Measurements from ENCODE around the gene KRT26.

The KRT26 gene

GRCh38 chr17:40795019-40795667 is 23.1 kb upstream of the KRT26 start:
- H3K27ac ChIP-seq = no peak overlapping the region
- TF ChIP-seq ZFX (IDR thresholded peaks at IDR 0.05; ENCODE audit: borderline replicate concordance) = no peak
- TF ChIP-seq CTCF (IDR thresholded peaks at IDR 0.05) = no peak

GRCh38 chr17:40794466-40794865 is 22.5 kb upstream of the KRT26 start:
- no peak overlapping the region for H3K27ac ChIP-seq
- TF ChIP-seq ZFX (IDR thresholded peaks at IDR 0.05; ENCODE audit: borderline replicate concordance) (no peak), CTCF (IDR thresholded peaks at IDR 0.05) (no peak)

- no peak overlapping the region for H3K27ac ChIP-seq
- no peak for TF ChIP-seq CTCF (IDR thresholded peaks at IDR 0.05)
- no peak for TF ChIP-seq ZFX (IDR thresholded peaks at IDR 0.05; ENCODE audit: borderline replicate concordance)
Measured at GRCh38 chr17:40793832-40794231, 21.8 kb upstream of the KRT26 start.

GRCh38 chr17:40791787-40792436 is 19.9 kb upstream of the KRT26 start:
- peak; percentile 63 for TF ChIP-seq CTCF (IDR thresholded peaks at IDR 0.05)
- no peak for TF ChIP-seq ZFX (IDR thresholded peaks at IDR 0.05; ENCODE audit: borderline replicate concordance)
- no peak overlapping the region for H3K27ac ChIP-seq

- TF ChIP-seq CTCF (IDR thresholded peaks at IDR 0.05) = no peak
- TF ChIP-seq ZFX (IDR thresholded peaks at IDR 0.05; ENCODE audit: borderline replicate concordance) = no peak
Measured at GRCh38 chr17:40791111-40791510, 19.1 kb upstream of the KRT26 start.

GRCh38 chr17:40782450-40782849 is 10.4 kb upstream of the KRT26 start, which contains the start of gene KRT27:
Gene KRT27 (minus strand): TSS chr17:40782550. CDS start chr17:40782493, 57 bp downstream.
- no peak for TF ChIP-seq ZFX (IDR thresholded peaks at IDR 0.05; ENCODE audit: borderline replicate concordance)
- H3K27ac ChIP-seq = no peak within 1 kb of the TSS

More at GRCh38 chr17:40791111-40791510, 19.1 kb upstream of the KRT26 start:
- no peak overlapping the region for H3K27ac ChIP-seq

- H3K27ac ChIP-seq = no peak overlapping the region
- no peak for TF ChIP-seq ZFX (IDR thresholded peaks at IDR 0.05; ENCODE audit: borderline replicate concordance)
- no peak for TF ChIP-seq CTCF (IDR thresholded peaks at IDR 0.05)
Measured at GRCh38 chr17:40779181-40779909, 7.3 kb upstream of the KRT26 start.

Data from 22Rv1 (cell line).